Peyer's patch (tissue), 4 donors: ENCODE measurements around the gene HOXD8. TPM values are rescaled to one million over a fixed set of nuclear protein-coding genes. Genes with fewer than 3 reads are reported as not detected.

Experiments used
- DNase-seq, 3 donors: peaks; one replicate each; pipeline ENCODE4 v3.0.0-alpha.2; 2017 to 2019
- H3K27ac ChIP-seq, 4 donors: fragments of 200-600 bp; sonication (generic); one replicate each; pipeline ENCODE4 v1.5.1; 2016 to 2019
- H3K27me3 ChIP-seq, 2 donors: fragments of 200-600 bp; sonication (generic); one replicate each; pipeline ENCODE4 v1.5.1; 2019
- H3K36me3 ChIP-seq, 3 donors: fragments of 200-600 bp; sonication (generic); one replicate each; pipeline ENCODE4 v1.5.1; 2016 to 2019
- H3K4me1 ChIP-seq, 4 donors: fragments of 200-600 bp; sonication (generic); one replicate each; pipeline ENCODE4 v1.5.1; 2016 to 2019
- H3K4me3 ChIP-seq, 4 donors: fragments of 200-600 bp; sonication (generic); 1 replicate in 3 of 4; 2 replicates in 1 of 4; pipeline ENCODE4 v1.5.1; 2016 to 2019; ENCODE audit warnings: mild to moderate bottlenecking in 1 of 4
- H3K9me3 ChIP-seq, 4 donors: fragments of 200-600 bp; sonication (generic); one replicate each; pipeline ENCODE4 v1.5.1; 2016 to 2019; ENCODE audit warnings: mild to moderate bottlenecking in 1 of 4
- CTCF ChIP-seq, 6 experiments: fragments of 450-650 bp in 4 of 6; fragments of 200-600 bp in 2 of 6; sonication (generic) in 1 of 6; IDR thresholded peaks; one replicate each; pipeline ENCODE4 v1.5.1; 2017 to 2019; ENCODE audit warnings: antibody characterized with exemption in 6 of 6, mild to moderate bottlenecking in 3 of 6, moderate library complexity in 1 of 6
- POLR2A ChIP-seq, 2 donors: fragments of 450-650 bp; IDR thresholded peaks; one replicate each; pipeline ENCODE4 v1.5.1; 2017; ENCODE audit warnings: antibody characterized with exemption in 2 of 2, mild to moderate bottlenecking in 2 of 2, moderate library complexity in 2 of 2
- total RNA-seq, 4 donors: library from RNA; depleted of rRNA; stranded (reverse); fragments of >200 nt; gene quantifications; one replicate each; pipeline ENCODE4 v1.1.0, GENCODE V29; 2016

Gene HOXD8
- total RNA-seq, 4 donors from 2014 or later: 3.3 to 9.1 (median 5.0) TPM

GRCh38 chr2:176081837-176082524, 47.5 kb upstream of the HOXD8 start:
- H3K27me3 ChIP-seq: peaks cover 0 to 83% of the 10 kb centered on the region in 2 donors
- H3K4me1 ChIP-seq: peaks cover 0 to 15% (median 0%) of the 10 kb centered on the region in 4 donors
- H3K27ac ChIP-seq: no peak overlapping the region
- TF ChIP-seq POLR2A (IDR thresholded peaks at IDR 0.05): no peak
- TF ChIP-seq CTCF (IDR thresholded peaks at IDR 0.05): no peak
- H3K36me3 ChIP-seq: no peaks in the 10 kb centered on the region
- DNase-seq: peak in 1 of 3 donors; percentile 54
- H3K4me3 ChIP-seq: no peak overlapping the region
- peaks cover 0 to 35% (median 0%) of the 10 kb centered on the region in 4 donors for H3K9me3 ChIP-seq

- no peak overlapping the region for H3K27ac ChIP-seq
- DNase-seq: no peak
- H3K4me3 ChIP-seq: no peak overlapping the region
- H3K9me3 ChIP-seq: peaks cover 0 to 35% (median 0%) of the 10 kb centered on the region in 4 donors
- TF ChIP-seq CTCF (IDR thresholded peaks at IDR 0.05) (no peak), POLR2A (IDR thresholded peaks at IDR 0.05) (no peak)
- H3K36me3 ChIP-seq: no peaks in the 10 kb centered on the region
- peaks cover 0 to 88% of the 10 kb centered on the region in 2 donors for H3K27me3 ChIP-seq
- H3K4me1 ChIP-seq: peaks cover 0 to 15% (median 0%) of the 10 kb centered on the region in 4 donors
Observed at GRCh38 chr2:176082525-176082823, 47.0 kb upstream of the HOXD8 start.

GRCh38 chr2:176082824-176083751, 46.4 kb upstream of the HOXD8 start:
- Histone ChIP-seq H3K36me3 (no peaks in the 10 kb centered on the region), H3K27ac (no peak overlapping the region), H3K9me3 (peaks cover 0 to 35% (median 0%) of the 10 kb centered on the region in 4 donors), H3K27me3 (peaks cover 0 to 94% of the 10 kb centered on the region in 2 donors), H3K4me3 (no peak overlapping the region), H3K4me1 (peaks cover 0 to 20% (median 2%) of the 10 kb centered on the region in 4 donors)
- no peak for DNase-seq
- no peak for TF ChIP-seq POLR2A (IDR thresholded peaks at IDR 0.05)
- TF ChIP-seq CTCF (IDR thresholded peaks at IDR 0.05): no peak

- TF ChIP-seq POLR2A (IDR thresholded peaks at IDR 0.05) (no peak), CTCF (IDR thresholded peaks at IDR 0.05) (no peak)
- H3K27ac ChIP-seq: no peak within 1 kb of the TSS
- peaks cover 0 to 35% (median 0%) of the 10 kb centered on the region in 4 donors for H3K9me3 ChIP-seq
- peaks cover 0 to 88% of the 10 kb centered on the region in 2 donors for H3K27me3 ChIP-seq
- no peak for DNase-seq
- H3K4me1 ChIP-seq: peaks cover 0 to 23% (median 3%) of the 10 kb centered on the region in 4 donors
- no peak within 1 kb of the TSS for H3K4me3 ChIP-seq
- no peaks in the 10 kb centered on the region for H3K36me3 ChIP-seq
Observed at GRCh38 chr2:176083796-176084261, 45.7 kb upstream of the HOXD8 start, which contains the start of gene EVX2. Gene EVX2 (minus strand): TSS chr2:176083962. CDS start chr2:176083776, 186 bp downstream.

- DNase-seq: no peak
- Histone ChIP-seq H3K27ac (no peak overlapping the region), H3K9me3 (peaks cover 0 to 34% (median 0%) of the 10 kb centered on the region in 4 donors), H3K27me3 (peaks cover 0 to 81% of the 10 kb centered on the region in 2 donors), H3K4me1 (peaks cover 0 to 17% (median 3%) of the 10 kb centered on the region in 4 donors), H3K4me3 (no peak overlapping the region), H3K36me3 (no peaks in the 10 kb centered on the region)
- no peak for TF ChIP-seq POLR2A (IDR thresholded peaks at IDR 0.05)
- no peak for TF ChIP-seq CTCF (IDR thresholded peaks at IDR 0.05)
Observed at GRCh38 chr2:176084611-176085119, 44.8 kb upstream of the HOXD8 start.
